ENCODE results near the gene NPPB. TPM values are rescaled to one million over a fixed set of nuclear protein-coding genes. Genes with fewer than 3 reads are reported as not detected.

NPPB gene
- total and polyA plus RNA-seq, 2 of the 8 experiments (the other 6 are each of a cell fraction or from before 2014, with no cell fraction given) = 0.36 to 0.91 TPM

- no peaks in the 10 kb centered on the region for H3K79me2 ChIP-seq (ENCODE audit: control insufficient read depth in 1 of 2, insufficient read depth in 2 of 2, low read length in 2 of 2)
- ChIA-PET POLR2A (ENCODE audit: partially characterized antibody) (interaction anchor here (0.9 to 9.0 kb wide), 2 partner anchors 35 to 52 kb away, joined by 3 to 81 read pairs; no protein-coding TSS in a partner anchor), CTCF (ENCODE audit: partially characterized antibody) (interaction anchor here (0.7 to 4.9 kb wide), 12 partner anchors 8 to 84 kb away, joined by 3 to 21 read pairs (median 3); partner anchors contain the start of gene NPPA)
- no peak overlapping the region for H4K91ac ChIP-seq (replicated peaks; ENCODE audit: insufficient read length, low read length)
- no peak overlapping the region for H3K18ac ChIP-seq (ENCODE audit: extremely low read depth, low read length)
- no peak for TF ChIP-seq SP2 (IDR thresholded peaks at IDR 0.05; ENCODE audit: low read length)
- TF ChIP-seq EGR1 (IDR thresholded peaks at IDR 0.05; ENCODE audit: borderline replicate concordance, low read depth, low read length) = no peak
- TF ChIP-seq ATF2 (IDR thresholded peaks at IDR 0.05; ENCODE audit: low read length) = no peak
- no peak for TF ChIP-seq SRF (IDR thresholded peaks at IDR 0.05; ENCODE audit: low read depth, low read length)
- TF ChIP-seq POLR2A (IDR thresholded peaks at IDR 0.05; ENCODE audit: control extremely low read depth in 1 of 2, low read depth in 2 of 2, low read length in 2 of 2) = no peak
- TF ChIP-seq KDM4A (IDR thresholded peaks at IDR 0.05; ENCODE audit: low read depth, low read length, severe bottlenecking) = no peak
- no peak for TF ChIP-seq FOSL1 (IDR thresholded peaks at IDR 0.05; ENCODE audit: insufficient read depth, low read depth, low read length)
- TF ChIP-seq CBX5 (IDR thresholded peaks at IDR 0.05; ENCODE audit: low read depth, low read length) = no peak
- no peak for TF ChIP-seq ASH2L (IDR thresholded peaks at IDR 0.05; ENCODE audit: low read length)
- TF ChIP-seq HDAC2 (IDR thresholded peaks at IDR 0.05; ENCODE audit: borderline replicate concordance in 1 of 2, low read depth in 2 of 2, low read length in 2 of 2) = no peak
- TF ChIP-seq MAFK (IDR thresholded peaks at IDR 0.05; ENCODE audit: low read depth, low read length) = no peak
- H2AK5ac ChIP-seq (ENCODE audit: low read depth, low read length) = no peak overlapping the region
- no peaks in the 10 kb centered on the region for H3K9me3 ChIP-seq (ENCODE audit: insufficient read depth in 2 of 2, low read depth in 1 of 2, low read length in 1 of 2)
- no peak overlapping the region for H3K4ac ChIP-seq (replicated peaks; ENCODE audit: insufficient read length, low read depth, low read length)
- no peak overlapping the region for H2BK12ac ChIP-seq (ENCODE audit: low read depth, low read length)
- H2BK15ac ChIP-seq (ENCODE audit: low read length) = no peak overlapping the region
- no peaks in the 10 kb centered on the region for H3K36me3 ChIP-seq (ENCODE audit: control insufficient read depth in 2 of 4, insufficient read depth in 4 of 4, low read length in 3 of 4)
- no peak overlapping the region for H3K9ac ChIP-seq (replicated peaks in 1 of 4; ENCODE audit: extremely low read depth in 1 of 4, low read depth in 3 of 4, low read length in 3 of 4)
- H3K27ac ChIP-seq (ENCODE audit: low read depth, low read length) = no peak overlapping the region
- FAIRE-seq (no peak), DNase-seq (ENCODE audit: low read depth in 1 of 2, low spot score in 2 of 2) (no peak)
- H3K4me3 ChIP-seq (ENCODE audit: extremely low read depth in 1 of 4, insufficient read depth in 2 of 4, low read depth in 3 of 4, low read length in 4 of 4) = no peak overlapping the region
- H2BK20ac ChIP-seq (ENCODE audit: low read length) = no peak overlapping the region
- H2AFZ ChIP-seq (ENCODE audit: low read length) = no peak overlapping the region
- 60% methylated on average over 3 of the region's 3 CpGs; no CpG with 5 or more reads in 1 of the 2 experiments for WGBS, 2 experiments (ENCODE audit: extremely low coverage in 1 of 2, insufficient coverage in 1 of 2, insufficient read length in 1 of 2, insufficient replicate concordance in 2 of 2, low coverage in 1 of 2, low lambda C conversion rate in 2 of 2, missing lambda C conversion rate in 1 of 2)
- H3K14ac ChIP-seq (ENCODE audit: insufficient read length) = no peak overlapping the region
- H3K4me1 ChIP-seq (replicated peaks in 1 of 4; ENCODE audit: control insufficient read depth in 3 of 4, insufficient read depth in 4 of 4, low read length in 3 of 4) = peaks cover 0 to 3% (median 1%) of the 10 kb centered on the region in 4 experiments; a peak in 1 of 7 replicates
- peaks cover 3% of the 10 kb centered on the region; the same call in 1 of the 2 replicates for H3K23me2 ChIP-seq (ENCODE audit: low read depth, low read length)
- H4K8ac ChIP-seq (ENCODE audit: extremely low read depth, insufficient read depth, low read length) = no peak overlapping the region
- H3K27me3 ChIP-seq (replicated peaks in 1 of 4; ENCODE audit: control insufficient read depth in 3 of 4, extremely low read depth in 1 of 4, insufficient read depth in 3 of 4, low read length in 3 of 4) = peaks cover 0 to 22% (median 12%) of the 10 kb centered on the region in 4 experiments; a peak in 6 of 7 replicates
- no peak overlapping the region for H2BK120ac ChIP-seq (replicated peaks; ENCODE audit: low read depth, low read length)
- H4K20me1 ChIP-seq (replicated peaks in 1 of 2; ENCODE audit: control insufficient read depth in 1 of 2, insufficient read depth in 2 of 2, low read length in 2 of 2) = peaks cover 0 to 4% of the 10 kb centered on the region in 2 experiments
- no peak overlapping the region for H4K5ac ChIP-seq (ENCODE audit: insufficient read length, low read depth, low read length)
- H3K23ac ChIP-seq (ENCODE audit: insufficient read length) = no peak overlapping the region
- H3K4me2 ChIP-seq (ENCODE audit: insufficient read depth in 1 of 2, low read depth in 2 of 2, low read length in 2 of 2) = no peak overlapping the region
- no peaks in the 10 kb centered on the region for H3K79me1 ChIP-seq (ENCODE audit: low read depth, low read length)
- H2BK5ac ChIP-seq (ENCODE audit: low read depth, low read length) = no peak overlapping the region
- H3K56ac ChIP-seq (replicated peaks; ENCODE audit: insufficient read length, low read depth, low read length) = no peak overlapping the region
These were observed 2.0 kb downstream of the NPPB start for GRCh38 chr1:11856698-11857097.

Data from H1 (cell line).